Neural progenitor cell (in vitro differentiated cells): ENCODE results near the gene CGREF1.

Experiments
- CTCF ChIP-seq: fragments of 200-600 bp; sonication (generic); IDR thresholded peaks from 2 replicates; pipeline ENCODE4 v1.5.1; 2017; ENCODE audit warnings: antibody characterized with exemption, mild to moderate bottlenecking
- EZH2phosphoT487 ChIP-seq: fragments of 200-600 bp; sonication (generic); IDR thresholded peaks from 2 replicates; pipeline ENCODE4 v1.6.1; 2017; ENCODE audit warnings: antibody characterized with exemption

- TF ChIP-seq CTCF, result no peak
- TF ChIP-seq EZH2phosphoT487, result no peak
Measured at GRCh38 chr2:27145682-27146081, 26.8 kb upstream of the CGREF1 start.
